ENCODE measurements around the gene GTPBP6. TPM values are rescaled to one million over a fixed set of nuclear protein-coding genes. Genes with fewer than 3 reads are reported as not detected.

Gene GTPBP6
- total and polyA plus RNA-seq, 2 donors (not counting 3 experiments of a cell fraction or from before 2014, with no cell fraction given): 39.1 to 63.5 TPM

- peaks cover 7 to 15% of the 10 kb centered on the region in 2 experiments for H3K36me3 ChIP-seq (ENCODE audit: control insufficient read depth in 2 of 2, extremely low read depth in 1 of 2, insufficient read depth in 2 of 2, low read length in 2 of 2)
- TF ChIP-seq MYC (IDR thresholded peaks at IDR 0.05; ENCODE audit: low read depth, low read length) (no peak), EZH2 (IDR thresholded peaks at IDR 0.05; ENCODE audit: borderline replicate concordance, low read depth, low read length, severe bottlenecking) (no peak), GATA2 (IDR thresholded peaks at IDR 0.05; ENCODE audit: insufficient read depth, insufficient read length, low read depth, low read length) (no peak), POLR2A (IDR thresholded peaks at IDR 0.05; ENCODE audit: low read depth, low read length) (no peak), MAX (IDR thresholded peaks at IDR 0.05; ENCODE audit: insufficient read depth, insufficient read length) (no peak), POLR2AphosphoS5 (IDR thresholded peaks at IDR 0.05; ENCODE audit: insufficient read depth, low read depth, low read length) (no peak), FOS (IDR thresholded peaks at IDR 0.05; ENCODE audit: borderline replicate concordance, insufficient read depth, low read length) (no peak), CTCF (IDR thresholded peaks at IDR 0.05; ENCODE audit: extremely low read depth in 1 of 2, insufficient read depth in 1 of 2, low read depth in 1 of 2, low read length in 2 of 2) (no peak), JUN (IDR thresholded peaks at IDR 0.05; ENCODE audit: borderline replicate concordance, insufficient read depth, insufficient read length, low read depth) (no peak)
- H3K27ac ChIP-seq (ENCODE audit: insufficient read depth, low read depth, low read length): no peak overlapping the region
- FAIRE-seq (no peak), DNase-seq (ENCODE audit: low read depth, low spot score) (no peak)
- H4K20me1 ChIP-seq (replicated peaks; ENCODE audit: control insufficient read depth, extremely low read depth, insufficient read depth, low read length): no peaks in the 10 kb centered on the region
- no peaks in the 10 kb centered on the region for H3K9me1 ChIP-seq (replicated peaks; ENCODE audit: control insufficient read depth, extremely low read depth, insufficient read depth, low read length)
- H3K4me2 ChIP-seq (ENCODE audit: insufficient read depth, low read length): no peak overlapping the region
- H3K4me3 ChIP-seq (replicated peaks in 1 of 3; ENCODE audit: insufficient read depth in 1 of 3, low read depth in 1 of 3, low read length in 3 of 3): no peak overlapping the region
- H2AFZ ChIP-seq (ENCODE audit: low read depth, low read length): no peak overlapping the region
- CTCF ChIA-PET: no interaction called here
- no peaks in the 10 kb centered on the region for H3K4me1 ChIP-seq (ENCODE audit: control insufficient read depth, extremely low read depth, insufficient read depth, low read length)
- H3K27me3 ChIP-seq (ENCODE audit: control insufficient read depth in 2 of 2, insufficient read depth in 2 of 2, low read length in 2 of 2): no peaks in the 10 kb centered on the region
- intact Hi-C loops (cut with micrococcal nuclease) (no loop called here), dilution Hi-C loops (cut with MboI; ENCODE audit: extremely low pct_ligation_motif_present, low sequenced_read_pairs) (no loop called here)
- POLR2A ChIA-PET: no interaction called here
- no TSS peak for BruUV-seq (replicated peaks)
- H3K9me3 ChIP-seq (replicated peaks; ENCODE audit: control insufficient read depth, insufficient read depth, low read length): no peaks in the 10 kb centered on the region
- H3K9ac ChIP-seq (replicated peaks; ENCODE audit: extremely low read depth, insufficient read depth, low read length): no peak overlapping the region
- H3K79me2 ChIP-seq (ENCODE audit: control insufficient read depth, insufficient read depth, low read length): peaks cover 12% of the 10 kb centered on the region
Measured at GRCh38 chrX:314049-314448, 4.5 kb downstream of the GTPBP6 start.
